ENCODE measurements around the gene SORCS2.

The SORCS2 gene

GRCh38 chr4:7677086-7677485 lies 484.7 kb downstream of the SORCS2 start:
- Histone ChIP-seq H3K4me1 (ENCODE audit: control insufficient read depth, insufficient read depth, low read depth, low read length) (no peaks in the 10 kb centered on the region), H3K4ac (ENCODE audit: low read depth in 1 of 2, low read length in 2 of 2) (no peak overlapping the region), H3K9me3 (ENCODE audit: control insufficient read depth, low read length) (no peaks in the 10 kb centered on the region), H4K8ac (ENCODE audit: low read length) (no peak overlapping the region), H3K36me3 (ENCODE audit: control insufficient read depth in 1 of 2, insufficient read depth in 2 of 2, low read depth in 1 of 2, low read length in 2 of 2) (peaks cover 0 to 4% of the 10 kb centered on the region in 2 experiments), H3K27ac (ENCODE audit: low read length, poor library complexity, severe bottlenecking) (no peak overlapping the region), H3K79me1 (replicated peaks; ENCODE audit: low read length, poor library complexity, severe bottlenecking) (no peaks in the 10 kb centered on the region), H3K4me2 (ENCODE audit: low read length, poor library complexity, severe bottlenecking) (no peak overlapping the region), H2BK15ac (ENCODE audit: low read depth, poor library complexity, severe bottlenecking) (no peak overlapping the region), H4K91ac (ENCODE audit: low read length) (peak overlapping the region; percentile 58), H3K14ac (ENCODE audit: low read length in 2 of 2) (no peak overlapping the region), H3K27me3 (ENCODE audit: control insufficient read depth in 1 of 2, insufficient read depth in 1 of 2, low read length in 2 of 2) (peaks cover 31 to 51% of the 10 kb centered on the region in 2 experiments), H3K23ac (ENCODE audit: low read length in 2 of 2) (peak overlapping the region in 1 of 2 experiments; percentile 6), H2BK5ac (ENCODE audit: low read depth, low read length, poor library complexity, severe bottlenecking) (no peak overlapping the region), H2AK5ac (ENCODE audit: low read length, severe bottlenecking) (no peak overlapping the region), H3K18ac (ENCODE audit: low read depth in 1 of 2, low read length in 2 of 2) (no peak overlapping the region), H2AFZ (ENCODE audit: low read depth, low read length) (no peak overlapping the region), H3K9ac (ENCODE audit: low read length) (no peak overlapping the region), H3K4me3 (ENCODE audit: insufficient read depth in 1 of 2, low read depth in 1 of 2, low read length in 2 of 2) (no peak overlapping the region), H2BK12ac (ENCODE audit: low read length in 2 of 2) (peak overlapping the region in 1 of 2 experiments; percentile 30), H2BK120ac (ENCODE audit: low read depth, low read length) (no peak overlapping the region)
- DNase-seq, result no peak
- WGBS, result 84% methylated on average over 15 of the region's 15 CpGs

- Histone ChIP-seq H3K14ac (ENCODE audit: low read length in 2 of 2) (no peak overlapping the region), H2BK12ac (ENCODE audit: low read length in 2 of 2) (no peak overlapping the region), H4K8ac (ENCODE audit: low read length) (no peak overlapping the region), H3K27me3 (ENCODE audit: control insufficient read depth in 1 of 2, insufficient read depth in 1 of 2, low read length in 2 of 2) (peaks cover 37 to 56% of the 10 kb centered on the region in 2 experiments), H2BK5ac (ENCODE audit: low read depth, low read length, poor library complexity, severe bottlenecking) (no peak overlapping the region), H3K4me2 (ENCODE audit: low read length, poor library complexity, severe bottlenecking) (no peak overlapping the region), H2BK120ac (ENCODE audit: low read depth, low read length) (no peak overlapping the region), H3K9me3 (ENCODE audit: control insufficient read depth, low read length) (peaks cover 8% of the 10 kb centered on the region), H4K91ac (ENCODE audit: low read length) (no peak overlapping the region), H3K9ac (ENCODE audit: low read length) (no peak overlapping the region), H3K23ac (ENCODE audit: low read length in 2 of 2) (no peak overlapping the region), H3K79me1 (replicated peaks; ENCODE audit: low read length, poor library complexity, severe bottlenecking) (no peaks in the 10 kb centered on the region), H2AK5ac (ENCODE audit: low read length, severe bottlenecking) (no peak overlapping the region), H3K27ac (ENCODE audit: low read length, poor library complexity, severe bottlenecking) (no peak overlapping the region), H3K36me3 (ENCODE audit: control insufficient read depth in 1 of 2, insufficient read depth in 2 of 2, low read depth in 1 of 2, low read length in 2 of 2) (peaks cover 0 to 4% of the 10 kb centered on the region in 2 experiments), H3K4me3 (ENCODE audit: insufficient read depth in 1 of 2, low read depth in 1 of 2, low read length in 2 of 2) (no peak overlapping the region), H2BK15ac (ENCODE audit: low read depth, poor library complexity, severe bottlenecking) (no peak overlapping the region), H3K4ac (ENCODE audit: low read depth in 1 of 2, low read length in 2 of 2) (no peak overlapping the region), H3K4me1 (ENCODE audit: control insufficient read depth, insufficient read depth, low read depth, low read length) (no peaks in the 10 kb centered on the region), H3K18ac (ENCODE audit: low read depth in 1 of 2, low read length in 2 of 2) (no peak overlapping the region), H2AFZ (ENCODE audit: low read depth, low read length) (no peak overlapping the region)
- 88% methylated on average over 10 of the region's 11 CpGs for WGBS
- no peak for DNase-seq
These were observed 485.5 kb downstream of the SORCS2 start for GRCh38 chr4:7677799-7678301.

GRCh38 chr4:7678318-7678852 lies 486.0 kb downstream of the SORCS2 start:
- Histone ChIP-seq H2AFZ (ENCODE audit: low read depth, low read length) (no peak overlapping the region), H3K27ac (ENCODE audit: low read length, poor library complexity, severe bottlenecking) (no peak overlapping the region), H3K23ac (ENCODE audit: low read length in 2 of 2) (no peak overlapping the region), H3K9me3 (ENCODE audit: control insufficient read depth, low read length) (peaks cover 13% of the 10 kb centered on the region), H4K91ac (ENCODE audit: low read length) (no peak overlapping the region), H3K4me2 (ENCODE audit: low read length, poor library complexity, severe bottlenecking) (no peak overlapping the region), H3K4ac (ENCODE audit: low read depth in 1 of 2, low read length in 2 of 2) (no peak overlapping the region), H3K27me3 (ENCODE audit: control insufficient read depth in 1 of 2, insufficient read depth in 1 of 2, low read length in 2 of 2) (peaks cover 37 to 56% of the 10 kb centered on the region in 2 experiments), H3K18ac (ENCODE audit: low read depth in 1 of 2, low read length in 2 of 2) (no peak overlapping the region), H2BK120ac (ENCODE audit: low read depth, low read length) (no peak overlapping the region), H3K4me3 (ENCODE audit: insufficient read depth in 1 of 2, low read depth in 1 of 2, low read length in 2 of 2) (no peak overlapping the region), H2BK15ac (ENCODE audit: low read depth, poor library complexity, severe bottlenecking) (no peak overlapping the region), H3K9ac (ENCODE audit: low read length) (no peak overlapping the region), H4K8ac (ENCODE audit: low read length) (no peak overlapping the region), H3K14ac (ENCODE audit: low read length in 2 of 2) (no peak overlapping the region), H2BK5ac (ENCODE audit: low read depth, low read length, poor library complexity, severe bottlenecking) (no peak overlapping the region), H3K4me1 (ENCODE audit: control insufficient read depth, insufficient read depth, low read depth, low read length) (no peaks in the 10 kb centered on the region), H3K36me3 (ENCODE audit: control insufficient read depth in 1 of 2, insufficient read depth in 2 of 2, low read depth in 1 of 2, low read length in 2 of 2) (peaks cover 0 to 4% of the 10 kb centered on the region in 2 experiments), H3K79me1 (replicated peaks; ENCODE audit: low read length, poor library complexity, severe bottlenecking) (no peaks in the 10 kb centered on the region), H2BK12ac (ENCODE audit: low read length in 2 of 2) (no peak overlapping the region), H2AK5ac (ENCODE audit: low read length, severe bottlenecking) (no peak overlapping the region)
- WGBS, result 94% methylated on average over 9 of the region's 9 CpGs
- no peak for DNase-seq

- H3K4me3 ChIP-seq (ENCODE audit: insufficient read depth in 1 of 2, low read depth in 1 of 2, low read length in 2 of 2), result no peak overlapping the region
- no peak overlapping the region for H2AFZ ChIP-seq (ENCODE audit: low read depth, low read length)
- no peak overlapping the region for H2BK5ac ChIP-seq (ENCODE audit: low read depth, low read length, poor library complexity, severe bottlenecking)
- no peaks in the 10 kb centered on the region for H3K36me3 ChIP-seq (ENCODE audit: control insufficient read depth in 1 of 2, insufficient read depth in 2 of 2, low read depth in 1 of 2, low read length in 2 of 2)
- H2BK15ac ChIP-seq (ENCODE audit: low read depth, poor library complexity, severe bottlenecking), result no peak overlapping the region
- peaks cover 22% of the 10 kb centered on the region for H3K9me3 ChIP-seq (ENCODE audit: control insufficient read depth, low read length)
- no peaks in the 10 kb centered on the region for H3K4me1 ChIP-seq (ENCODE audit: control insufficient read depth, insufficient read depth, low read depth, low read length)
- no peak overlapping the region for H3K27ac ChIP-seq (ENCODE audit: low read length, poor library complexity, severe bottlenecking)
- no peak overlapping the region for H3K9ac ChIP-seq (ENCODE audit: low read length)
- no peak overlapping the region for H2BK120ac ChIP-seq (ENCODE audit: low read depth, low read length)
- H2AK5ac ChIP-seq (ENCODE audit: low read length, severe bottlenecking), result no peak overlapping the region
- H2BK12ac ChIP-seq (ENCODE audit: low read length in 2 of 2), result no peak overlapping the region
- H4K91ac ChIP-seq (ENCODE audit: low read length), result no peak overlapping the region
- H3K23ac ChIP-seq (ENCODE audit: low read length in 2 of 2), result no peak overlapping the region
- peaks cover 33 to 52% of the 10 kb centered on the region in 2 experiments for H3K27me3 ChIP-seq (ENCODE audit: control insufficient read depth in 1 of 2, insufficient read depth in 1 of 2, low read length in 2 of 2)
- no peak overlapping the region for H3K4me2 ChIP-seq (ENCODE audit: low read length, poor library complexity, severe bottlenecking)
- H3K18ac ChIP-seq (ENCODE audit: low read depth in 1 of 2, low read length in 2 of 2), result peak overlapping the region in 1 of 2 experiments; percentile 28
- H3K14ac ChIP-seq (ENCODE audit: low read length in 2 of 2), result no peak overlapping the region
- WGBS, result 80% methylated on average over 11 of the region's 11 CpGs
- no peak for DNase-seq
- H3K79me1 ChIP-seq (replicated peaks; ENCODE audit: low read length, poor library complexity, severe bottlenecking), result no peaks in the 10 kb centered on the region
- no peak overlapping the region for H4K8ac ChIP-seq (ENCODE audit: low read length)
- H3K4ac ChIP-seq (ENCODE audit: low read depth in 1 of 2, low read length in 2 of 2), result no peak overlapping the region
These were observed 487.2 kb downstream of the SORCS2 start for GRCh38 chr4:7679406-7680040.

Data from mesenchymal stem cell (in vitro differentiated cells and primary cell).